GM21515 (cell line): ENCODE results near the gene JAML.

Experiments used
- ATAC-seq: cut with Tn5 transposase; IDR thresholded peaks from one replicate; pipeline ENCODE4 v1.9.1; 2021; ENCODE audit not compliant: unreplicated experiment

Gene JAML

GRCh38 chr11:118240999-118241763 lies 16.4 kb upstream of the JAML start:
- ATAC-seq, result no peak

GRCh38 chr11:118239509-118240205 lies 14.8 kb upstream of the JAML start:
- ATAC-seq, result no peak

- ATAC-seq, result no peak
Measured at GRCh38 chr11:118238929-118239328, 14.1 kb upstream of the JAML start.

- no peak for ATAC-seq
Measured at GRCh38 chr11:118238421-118238820, 13.6 kb upstream of the JAML start.

- ATAC-seq, result no peak
Measured at GRCh38 chr11:118236170-118236569, 11.4 kb upstream of the JAML start.

GRCh38 chr11:118234833-118235232 lies 10.0 kb upstream of the JAML start:
- no peak for ATAC-seq

- no peak for ATAC-seq
Measured at GRCh38 chr11:118233850-118234249, 9.0 kb upstream of the JAML start.

- no peak for ATAC-seq
Measured at GRCh38 chr11:118233377-118233776, 8.6 kb upstream of the JAML start.

GRCh38 chr11:118232659-118233058 lies 7.8 kb upstream of the JAML start:
- no peak for ATAC-seq

GRCh38 chr11:118231461-118231860 lies 6.7 kb upstream of the JAML start:
- no peak for ATAC-seq

- ATAC-seq, result no peak
Measured at GRCh38 chr11:118230088-118230487, 5.3 kb upstream of the JAML start.

GRCh38 chr11:118229274-118229847 lies 4.5 kb upstream of the JAML start:
- ATAC-seq, result no peak

- peak; percentile 54 for ATAC-seq
Measured at GRCh38 chr11:118227865-118228785, 3.3 kb upstream of the JAML start.

GRCh38 chr11:118226781-118227180 lies 2.0 kb upstream of the JAML start:
- ATAC-seq, result no peak

- no peak for ATAC-seq
Measured at GRCh38 chr11:118226296-118226695, 1.5 kb upstream of the JAML start.

GRCh38 chr11:118223992-118224391 lies 819 bp downstream of the JAML start:
- no peak for ATAC-seq

- no peak for ATAC-seq
Measured at GRCh38 chr11:118223570-118223969, 1.2 kb downstream of the JAML start.

- no peak for ATAC-seq
Measured at GRCh38 chr11:118222437-118222836, 2.4 kb downstream of the JAML start.

GRCh38 chr11:118221419-118221818 lies 3.4 kb downstream of the JAML start:
- no peak for ATAC-seq

- no peak for ATAC-seq
Measured at GRCh38 chr11:118219732-118220131, 5.1 kb downstream of the JAML start.

GRCh38 chr11:118219244-118219643 lies 5.6 kb downstream of the JAML start:
- no peak for ATAC-seq
